GM19468 (cell line): Measurements from ENCODE around the gene NUP205.
"Not testable (repeated sequence)": the region's sequence is repeated elsewhere in the genome, so short reads cannot be mapped to it uniquely, and the experiment has no call there.

Source experiments
- ATAC-seq: cut with Tn5 transposase; IDR thresholded peaks from one replicate; pipeline ENCODE4 v1.9.1; 2021; ENCODE audit warnings: mild to moderate bottlenecking, moderate library complexity, moderate number of reproducible peaks; ENCODE audit not compliant: unreplicated experiment; ENCODE audit errors: extremely low read depth

Gene NUP205

GRCh38 chr7:135690566-135690965, 132.8 kb downstream of the NUP205 start:
- no peak for ATAC-seq

- no peak for ATAC-seq
These were observed 134.3 kb downstream of the NUP205 start for GRCh38 chr7:135692055-135692454.

DNA sequence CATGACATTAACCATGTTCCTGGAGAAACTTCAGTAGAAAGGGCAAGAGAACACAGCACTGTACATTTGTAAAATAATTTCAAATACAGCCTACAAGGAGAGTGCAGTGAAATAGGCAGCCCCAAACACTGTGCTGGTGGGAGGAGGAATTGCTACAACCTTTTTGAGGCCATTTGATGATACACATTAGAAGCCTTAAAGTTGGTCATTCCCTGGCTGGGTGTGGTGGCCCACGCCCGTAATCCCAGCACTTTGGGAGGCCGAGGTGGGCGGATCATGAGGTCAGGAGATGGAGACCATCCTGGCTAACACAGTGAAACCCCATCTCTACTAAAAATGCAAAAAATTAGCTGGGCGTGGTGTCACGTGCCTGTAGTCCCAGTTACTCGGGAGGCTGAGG, 134.9 kb downstream of the NUP205 start:
- not testable (repeated sequence) for ATAC-seq

DNA sequence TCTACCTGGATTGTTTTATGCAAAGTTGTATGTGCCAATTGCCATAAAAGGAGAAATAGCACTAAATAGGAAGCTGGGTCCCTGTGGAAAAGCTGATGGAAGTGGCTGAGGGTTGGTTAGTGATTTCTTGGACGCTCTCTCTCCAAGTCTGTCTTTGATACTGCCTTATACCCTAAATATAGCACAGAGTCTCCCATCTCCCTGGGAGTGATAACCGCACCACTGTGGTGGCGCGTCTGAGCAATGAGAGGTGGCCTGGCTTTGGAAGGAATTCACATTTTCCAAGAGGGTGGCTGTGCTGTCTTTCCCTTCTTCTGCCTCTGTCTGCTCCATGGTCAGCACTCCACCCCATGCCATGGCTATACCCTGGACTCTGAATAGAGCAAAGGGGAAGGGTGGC, 135.8 kb downstream of the NUP205 start:
- ATAC-seq = no peak

DNA sequence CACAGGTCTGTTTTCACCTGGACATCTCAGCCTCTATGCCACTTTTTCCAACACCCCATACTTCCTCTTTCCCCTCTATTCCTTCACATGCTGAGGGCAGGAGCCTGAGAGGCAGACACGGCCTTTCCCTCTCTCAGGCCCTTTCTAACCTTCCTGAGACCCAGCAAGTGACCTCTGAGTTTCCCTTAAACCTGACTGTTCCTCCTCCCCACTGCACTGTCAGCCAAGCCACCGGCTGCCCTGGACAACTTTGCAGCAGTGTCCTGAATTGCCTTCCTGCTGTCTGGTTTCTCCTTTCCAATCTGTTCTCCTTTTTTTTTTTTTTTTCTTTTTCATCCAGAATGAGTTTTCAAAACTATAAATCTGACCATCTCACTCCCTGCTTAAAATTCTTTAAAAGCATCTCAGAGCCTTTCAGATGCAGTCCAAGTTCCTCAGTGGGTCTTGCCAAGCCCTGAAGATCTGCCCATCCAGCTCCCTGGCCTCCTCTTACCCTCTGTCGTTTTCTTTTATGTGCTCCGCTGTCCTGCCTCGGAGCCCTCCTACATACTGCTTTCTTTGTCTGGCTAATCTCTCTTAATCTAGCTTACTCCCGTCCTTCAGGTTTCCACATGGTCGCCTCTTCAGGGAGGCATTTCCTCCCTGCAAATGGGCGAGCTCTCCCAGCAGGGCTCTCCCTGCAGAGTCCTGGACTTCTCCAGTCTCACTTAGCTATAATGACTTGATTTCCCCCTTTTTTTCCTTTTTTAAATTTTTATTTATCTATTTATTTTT, 139.7 kb downstream of the NUP205 start:
- no peak for ATAC-seq
